Smooth muscle cell (in vitro differentiated cells): ENCODE measurements around the gene PLD6. TPM values are rescaled to one million over a fixed set of nuclear protein-coding genes. Genes with fewer than 3 reads are reported as not detected.

Experiments used
- DNase-seq: peaks from one replicate; lab custom pipeline; 2025; ENCODE audit not compliant: unreplicated experiment; lab: John Stamatoyannopoulos, UW
- H2AFZ ChIP-seq: fragments of 200-600 bp; sonication (generic); 2 replicates; pipeline ENCODE4 v1.6.0; 2016; ENCODE audit warnings: antibody characterized with exemption, low read depth, mild to moderate bottlenecking
- H3F3A ChIP-seq: fragments of 200-600 bp; sonication (generic); 2 replicates; pipeline ENCODE4 v1.6.0; 2017; ENCODE audit warnings: antibody characterized with exemption, low read depth
- H3K27ac ChIP-seq: fragments of 200-600 bp; sonication (generic); 2 replicates; pipeline ENCODE4 v1.5.1; 2016; ENCODE audit warnings: low read depth, mild to moderate bottlenecking
- H3K27me3 ChIP-seq: fragments of 200-600 bp; sonication (generic); 2 replicates; pipeline ENCODE4 v1.6.1; 2016; ENCODE audit warnings: low read depth, mild to moderate bottlenecking
- H3K36me3 ChIP-seq: fragments of 200-600 bp; sonication (generic); 2 replicates; pipeline ENCODE4 v1.5.1; 2016; ENCODE audit warnings: low read depth
- H3K4me1 ChIP-seq: fragments of 200-600 bp; sonication (generic); 2 replicates; pipeline ENCODE4 v1.5.1; 2016; ENCODE audit warnings: low read depth
- H3K4me2 ChIP-seq: fragments of 200-600 bp; sonication (generic); 2 replicates; pipeline ENCODE4 v1.6.0; 2016; ENCODE audit warnings: mild to moderate bottlenecking
- H3K4me3 ChIP-seq: fragments of 200-600 bp; sonication (generic); 2 replicates; pipeline ENCODE4 v1.5.1; 2016; ENCODE audit warnings: mild to moderate bottlenecking
- H3K79me2 ChIP-seq: fragments of 200-600 bp; sonication (generic); 2 replicates; pipeline ENCODE4 v1.6.0; 2016; ENCODE audit warnings: low read depth, mild to moderate bottlenecking
- H3K9ac ChIP-seq: fragments of 200-600 bp; sonication (generic); 2 replicates; pipeline ENCODE4 v1.6.0; 2016; ENCODE audit warnings: low read depth
- H3K9me3 ChIP-seq: fragments of 200-600 bp; sonication (generic); replicated peaks from 2 replicates; pipeline ENCODE4 v1.5.1; 2016; ENCODE audit warnings: low read depth
- H4K20me1 ChIP-seq: fragments of 200-600 bp; sonication (generic); 2 replicates; pipeline ENCODE4 v1.6.0; 2016; ENCODE audit warnings: low read depth
- WGBS: methylation state at CpG from one replicate; pipeline ENCODE4 v1.1.7; 2016; ENCODE audit warnings: low lambda C conversion rate; 5-methylcytosine and 5-hydroxymethylcytosine counted together
- polyA plus RNA-seq: library from polyadenylated mRNA; unstranded; fragments of >200 nt; fragmentation: Nextera tagmentation; extraction: Ambion mirVana; gene quantifications from 2 replicates; pipeline ENCODE4 v1.2.1, GENCODE V29; 2016
- total RNA-seq: library from RNA; depleted of rRNA; stranded (reverse); fragments of >200 nt; gene quantifications from 2 replicates; pipeline ENCODE4 v1.2.3, GENCODE V29; 2014
- TF ChIP-seq, protein P1 (sequence below): fragments of 200-600 bp; sonication (generic); IDR thresholded peaks from 2 replicates; pipeline ENCODE4 v1.5.1; 2017; ENCODE audit warnings: borderline replicate concordance, mild to moderate bottlenecking, antibody characterized with exemption; ENCODE audit not compliant: insufficient read depth, poor library complexity, severe bottlenecking

PLD6 gene
- total and polyA plus RNA-seq, 2 experiments from 2014 or later: 0.26 to 0.49 TPM

DNA sequence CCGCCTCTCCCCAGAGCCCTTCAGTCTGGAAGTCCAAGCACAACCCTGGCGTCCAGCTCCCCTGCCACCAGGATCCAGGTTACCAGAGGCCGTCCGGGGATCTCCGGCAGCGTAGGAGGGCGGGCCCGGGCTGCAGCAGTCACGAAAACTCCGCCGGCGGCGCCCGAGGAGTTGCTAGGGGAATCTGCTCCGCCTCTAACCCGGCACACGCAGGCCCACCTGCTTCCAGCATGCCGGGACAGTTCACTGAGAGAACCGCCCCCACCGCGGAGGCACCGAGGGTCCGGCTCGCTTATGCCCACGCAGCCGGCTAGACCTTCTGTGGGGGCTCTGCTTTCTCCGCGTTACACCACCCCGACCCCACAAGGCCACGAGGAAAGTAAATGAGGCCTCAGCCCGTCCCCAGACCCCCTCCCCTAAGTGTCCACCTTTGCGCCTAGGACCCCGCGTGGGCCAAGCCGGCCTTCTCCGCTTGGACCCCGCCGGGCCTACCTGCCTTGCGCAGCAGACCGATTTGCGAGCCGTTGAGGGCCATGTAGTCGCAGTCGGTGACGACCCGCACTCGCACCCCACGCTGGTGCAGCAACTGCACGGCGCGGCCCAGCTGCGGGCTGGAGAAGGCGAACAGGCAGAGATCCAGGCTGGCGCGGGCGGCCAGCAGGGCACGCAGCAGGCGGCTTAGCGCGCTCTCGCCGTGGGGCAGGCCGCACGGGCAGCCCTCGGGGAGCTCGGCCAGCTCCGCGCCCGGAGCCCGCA lies 587 bp downstream of the PLD6 start:
- H3K4me1 ChIP-seq: no peaks in the 10 kb centered on the region
- no peak overlapping the region for H3K4me3 ChIP-seq
- H2AFZ ChIP-seq: no peak overlapping the region
- no peaks in the 10 kb centered on the region for H3K27me3 ChIP-seq
- 97% methylated on average over 59 of the region's 70 CpGs for WGBS
- no peaks in the 10 kb centered on the region for H3K79me2 ChIP-seq
- no peak overlapping the region for H3K9ac ChIP-seq
- no peak overlapping the region for H3K4me2 ChIP-seq
- no peaks in the 10 kb centered on the region for H3K36me3 ChIP-seq
- no peaks in the 10 kb centered on the region for H3F3A ChIP-seq
- no peaks in the 10 kb centered on the region for H4K20me1 ChIP-seq
- TF ChIP-seq, protein P1, sequence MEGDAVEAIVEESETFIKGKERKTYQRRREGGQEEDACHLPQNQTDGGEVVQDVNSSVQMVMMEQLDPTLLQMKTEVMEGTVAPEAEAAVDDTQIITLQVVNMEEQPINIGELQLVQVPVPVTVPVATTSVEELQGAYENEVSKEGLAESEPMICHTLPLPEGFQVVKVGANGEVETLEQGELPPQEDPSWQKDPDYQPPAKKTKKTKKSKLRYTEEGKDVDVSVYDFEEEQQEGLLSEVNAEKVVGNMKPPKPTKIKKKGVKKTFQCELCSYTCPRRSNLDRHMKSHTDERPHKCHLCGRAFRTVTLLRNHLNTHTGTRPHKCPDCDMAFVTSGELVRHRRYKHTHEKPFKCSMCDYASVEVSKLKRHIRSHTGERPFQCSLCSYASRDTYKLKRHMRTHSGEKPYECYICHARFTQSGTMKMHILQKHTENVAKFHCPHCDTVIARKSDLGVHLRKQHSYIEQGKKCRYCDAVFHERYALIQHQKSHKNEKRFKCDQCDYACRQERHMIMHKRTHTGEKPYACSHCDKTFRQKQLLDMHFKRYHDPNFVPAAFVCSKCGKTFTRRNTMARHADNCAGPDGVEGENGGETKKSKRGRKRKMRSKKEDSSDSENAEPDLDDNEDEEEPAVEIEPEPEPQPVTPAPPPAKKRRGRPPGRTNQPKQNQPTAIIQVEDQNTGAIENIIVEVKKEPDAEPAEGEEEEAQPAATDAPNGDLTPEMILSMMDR: no peak
- DNase-seq: no peak
- H3K9me3 ChIP-seq: no peaks in the 10 kb centered on the region
- no peak overlapping the region for H3K27ac ChIP-seq

DNA sequence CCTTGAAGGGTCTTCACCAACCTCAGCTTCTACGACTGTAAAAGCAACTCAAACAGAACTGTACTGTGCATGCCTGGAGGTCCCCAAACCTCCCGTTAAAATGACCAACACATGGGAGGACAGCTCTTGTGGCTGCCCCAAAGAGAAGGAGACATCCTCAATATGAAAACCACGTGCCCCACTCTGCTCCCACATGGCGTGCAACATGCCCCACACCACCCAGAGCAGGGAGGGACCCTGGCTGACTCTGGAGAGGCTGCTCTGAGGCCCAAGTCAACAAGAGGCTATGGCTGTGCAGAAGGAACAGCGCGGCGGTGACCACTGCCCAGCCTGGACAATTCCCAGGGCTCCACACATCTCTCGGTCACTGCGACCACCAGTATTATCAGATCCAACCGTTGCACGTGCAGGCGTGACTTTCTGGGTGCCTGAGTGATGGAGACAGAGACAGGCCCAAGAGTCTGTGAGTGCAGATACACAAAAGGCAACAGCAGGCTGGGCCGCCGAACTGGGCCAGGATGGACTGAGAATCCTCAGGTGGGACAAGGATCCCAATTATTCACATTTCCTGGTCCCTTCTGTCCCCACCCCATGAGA lies 1.4 kb downstream of the PLD6 start:
- TF ChIP-seq, protein P1: no peak
- Histone ChIP-seq H2AFZ (no peak overlapping the region), H3K9ac (no peak overlapping the region), H3K79me2 (no peaks in the 10 kb centered on the region), H4K20me1 (no peaks in the 10 kb centered on the region), H3K4me2 (no peak overlapping the region), H3K9me3 (no peaks in the 10 kb centered on the region), H3K4me1 (no peaks in the 10 kb centered on the region), H3K4me3 (no peak overlapping the region), H3K27me3 (no peaks in the 10 kb centered on the region), H3F3A (no peaks in the 10 kb centered on the region), H3K36me3 (no peaks in the 10 kb centered on the region), H3K27ac (no peak overlapping the region)
- no peak for DNase-seq
- WGBS: 98% methylated on average over 14 of the region's 14 CpGs

DNA sequence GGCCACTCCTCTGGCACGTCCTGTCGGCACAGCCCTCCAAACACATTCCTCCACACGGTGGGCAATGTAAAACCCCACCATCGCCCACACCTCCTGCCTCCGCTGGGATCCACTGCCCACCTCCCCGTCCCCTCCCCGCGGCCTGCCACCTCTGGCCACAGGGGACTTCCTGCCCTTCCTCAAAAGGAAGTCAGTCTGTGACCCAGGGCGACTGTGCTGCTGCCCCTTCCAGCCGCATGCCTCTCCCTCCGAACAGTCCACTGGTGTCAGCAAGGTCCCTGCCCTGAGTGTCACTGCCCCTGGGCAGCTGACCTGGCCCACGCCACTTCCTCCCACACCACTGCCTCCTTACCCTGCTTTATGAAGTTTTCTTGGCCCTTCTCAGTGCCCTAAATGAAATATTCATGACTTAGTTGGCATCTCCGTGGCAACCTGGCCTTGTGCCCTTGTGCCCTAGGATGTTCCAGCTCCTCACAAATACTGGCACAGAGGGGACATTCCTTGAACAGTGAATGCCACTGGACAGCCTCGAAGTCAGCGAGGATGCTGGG lies 2.0 kb downstream of the PLD6 start:
- no peaks in the 10 kb centered on the region for H3F3A ChIP-seq
- no peaks in the 10 kb centered on the region for H3K4me1 ChIP-seq
- no peaks in the 10 kb centered on the region for H3K79me2 ChIP-seq
- DNase-seq: no peak
- H3K9ac ChIP-seq: no peak overlapping the region
- no peaks in the 10 kb centered on the region for H3K36me3 ChIP-seq
- no peak overlapping the region for H3K4me2 ChIP-seq
- H3K4me3 ChIP-seq: no peak overlapping the region
- H3K27me3 ChIP-seq: no peaks in the 10 kb centered on the region
- H2AFZ ChIP-seq: no peak overlapping the region
- WGBS: 84% methylated on average over 10 of the region's 15 CpGs
- no peaks in the 10 kb centered on the region for H3K9me3 ChIP-seq
- TF ChIP-seq, protein P1: no peak
- H4K20me1 ChIP-seq: no peaks in the 10 kb centered on the region
- H3K27ac ChIP-seq: no peak overlapping the region
